Measurements from ENCODE around the gene TMEM120B.

DNA sequence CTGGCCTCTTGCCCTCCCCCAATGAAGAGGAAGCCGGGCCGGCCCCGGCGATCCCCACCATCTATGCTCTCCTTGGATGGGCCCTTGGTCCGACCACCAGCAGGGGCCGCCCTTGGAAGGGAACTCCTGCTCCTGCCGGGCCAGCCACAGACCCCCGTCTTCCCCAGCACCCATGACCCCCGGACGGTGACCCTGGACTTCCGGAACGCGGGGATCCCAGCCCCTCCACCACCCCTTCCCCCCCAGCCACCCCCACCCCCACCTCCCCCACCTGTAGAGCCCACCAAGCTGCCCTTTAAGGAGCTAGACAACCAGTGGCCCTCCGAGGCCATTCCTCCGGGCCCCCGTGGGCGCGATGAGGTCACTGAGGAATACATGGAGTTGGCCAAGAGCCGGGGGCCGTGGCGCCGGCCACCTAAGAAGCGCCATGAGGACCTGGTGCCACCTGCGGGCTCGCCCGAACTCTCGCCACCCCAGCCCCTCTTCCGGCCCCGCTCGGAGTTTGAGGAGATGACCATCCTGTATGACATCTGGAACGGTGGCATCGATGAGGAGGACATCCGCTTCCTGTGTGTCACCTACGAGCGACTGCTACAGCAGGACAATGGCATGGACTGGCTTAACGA, 110.7 kb downstream of the TMEM120B start:
- TF ChIP-seq EZH2 (IDR thresholded peaks at IDR 0.05; ENCODE audit: insufficient read depth, poor library complexity, severe bottlenecking), result no peak
- no peak for TF ChIP-seq EZH2phosphoT487 (IDR thresholded peaks at IDR 0.05; ENCODE audit: insufficient read depth, low read depth)
